Kidney (tissue), 22 donors: ENCODE measurements around the gene AJUBA. TPM values are rescaled to one million over a fixed set of nuclear protein-coding genes. Genes with fewer than 3 reads are reported as not detected.

ENCODE experiments used
- DNase-seq, 5 donors: peaks; one replicate each; pipeline ENCODE4 v3.0.0-alpha.2; 2013 to 2020
- FAIRE-seq: peaks from 2 replicates; lab custom pipeline; 2012; peaks lifted over from hg19 to GRCh38; lab: Jason Lieb, UNC
- H3K27ac ChIP-seq, 2 donors: one replicate each; pipeline ENCODE4 v1.7.0; 2013; ENCODE audit warnings: low read depth in 2 of 2, low read length in 2 of 2, inconsistent platforms in 1 of 2
- H3K27me3 ChIP-seq: one replicate; pipeline ENCODE4 v1.7.1; 2013; ENCODE audit warnings: low read length, inconsistent platforms; ENCODE audit not compliant: control insufficient read depth, insufficient read depth
- H3K36me3 ChIP-seq, 3 donors: one replicate each; pipeline versions ENCODE4 v1.7.0 to v1.7.1; 2013; ENCODE audit warnings: low read length in 3 of 3, control low read depth in 1 of 3, inconsistent platforms in 1 of 3; ENCODE audit not compliant: insufficient read depth in 3 of 3, control insufficient read depth in 2 of 3
- H3K4me1 ChIP-seq, 3 donors: one replicate each; pipeline versions ENCODE4 v1.7.0 to v1.7.1; 2013; ENCODE audit warnings: low read length in 3 of 3, inconsistent platforms in 1 of 3, low read depth in 1 of 3; ENCODE audit not compliant: control insufficient read depth in 2 of 3, insufficient read depth in 2 of 3
- H3K4me3 ChIP-seq, 3 donors: one replicate each; pipeline versions ENCODE4 v1.7.0 to v1.8.1; 2013; ENCODE audit warnings: low read length in 3 of 3, control low read depth in 1 of 3, inconsistent platforms in 1 of 3
- H3K9ac ChIP-seq, 3 donors: one replicate each; pipeline versions ENCODE4 v1.7.0 to v1.7.1; 2013; ENCODE audit warnings: low read length in 3 of 3, control low read depth in 1 of 3, inconsistent platforms in 1 of 3
- H3K9me3 ChIP-seq, 3 donors: one replicate each; pipeline versions ENCODE4 v1.7.0 to v1.7.1; 2013; ENCODE audit warnings: low read length in 3 of 3, control low read depth in 1 of 3, inconsistent platforms in 1 of 3; ENCODE audit not compliant: control insufficient read depth in 2 of 3, insufficient read depth in 1 of 3
- intact Hi-C: fragments of 100-400 bp; cut with DNase I; formaldehyde crosslinking; loops from one replicate; pipeline ENCODE4 v1.11.1; 2022
- long read RNA-seq, 10 donors: library from polyadenylated mRNA in 1 of 10; unstranded in 1 of 10; transcript quantifications; one replicate each; pipeline ENCODE4 v2.0.0 and lab custom pipeline, GENCODE V29; 2021 to 2026
- polyA plus RNA-seq: library from polyadenylated mRNA; stranded (reverse); fragments of 350-450 nt; fragmentation: Illumina TruSeq; extraction: RNeasy Lipid Tissue Mini Kit (QIAGEN cat#74804); gene quantifications from one replicate; pipeline ENCODE4 v1.2.3, GENCODE V29; 2014; ENCODE audit warnings: low read depth, low replicate concordance; ENCODE audit not compliant: insufficient read depth
- total RNA-seq: library from RNA; stranded (reverse); fragmentation: NEBNext Ultra II Directional; extraction: Animal tissue kit (Norgen Biotek cat#: 25700); gene quantifications from one replicate; pipeline ENCODE4 v1.2.1, GENCODE V29; 2021
- TF ChIP-seq, protein P1 (sequence below): IDR thresholded peaks from 3 replicates; pipeline ENCODE4 v1.5.1; 2012; ENCODE audit warnings: mild to moderate bottlenecking, moderate library complexity, borderline replicate concordance; ENCODE audit not compliant: insufficient read depth; ENCODE audit errors: extremely low read depth
- donor health status: control.
- donor health status: control.
- donor health status: control.
- donor health status: control.
- donor health status: control.
- donor health status: DM: yes; HTN: yes; CAD: no.
- donor health status: Normal renal cell carcinoma (clear cell type).

AJUBA gene
- total RNA-seq (28.5 TPM), polyA plus RNA-seq (14.6 TPM)
- long read RNA-seq, donor 1, full-length matches to known transcripts, result 17 of 17 reads
- long read RNA-seq, donor 1, partial matches to known transcripts, result 0 of 17 reads
- long read RNA-seq, donor 1, other reads (novel, unspliced or antisense), result 0 of 17 reads
- long read RNA-seq, donor 2, full-length matches to known transcripts, result 9 of 15 reads
- long read RNA-seq, donor 2, partial matches to known transcripts, result 6 of 15 reads
- long read RNA-seq, donor 2, other reads (novel, unspliced or antisense), result 0 of 15 reads
- long read RNA-seq, donor 3, full-length matches to known transcripts, result 17 of 17 reads
- long read RNA-seq, donor 3, partial matches to known transcripts, result 0 of 17 reads
- long read RNA-seq, donor 3, other reads (novel, unspliced or antisense), result 0 of 17 reads
- long read RNA-seq, donor 4, full-length matches to known transcripts, result 23 of 23 reads
- long read RNA-seq, donor 4, partial matches to known transcripts, result 0 of 23 reads
- long read RNA-seq, donor 4, other reads (novel, unspliced or antisense), result 0 of 23 reads
- long read RNA-seq, donor 5, result 0 reads
- long read RNA-seq, donor 6, partial matches to known transcripts, result 0 of 3 reads
- long read RNA-seq, donor 6, other reads (novel, unspliced or antisense), result 0 of 3 reads
- long read RNA-seq, donor 7, full-length matches to known transcripts, result 21 of 24 reads
- long read RNA-seq, donor 7, partial matches to known transcripts, result 0 of 24 reads
- long read RNA-seq, donor 7, other reads (novel, unspliced or antisense), result 3 of 24 reads
- long read RNA-seq, donor 8, full-length matches to known transcripts, result 25 of 25 reads
- long read RNA-seq, donor 8, partial matches to known transcripts, result 0 of 25 reads
- long read RNA-seq, donor 8, other reads (novel, unspliced or antisense), result 0 of 25 reads
- long read RNA-seq, donor 9, full-length matches to known transcripts, result 6 of 6 reads
- long read RNA-seq, donor 9, partial matches to known transcripts, result 0 of 6 reads
- long read RNA-seq, donor 9, other reads (novel, unspliced or antisense), result 0 of 6 reads
- long read RNA-seq, donor 10, full-length matches to known transcripts, result 13 of 13 reads
- long read RNA-seq, donor 10, partial matches to known transcripts, result 0 of 13 reads
- long read RNA-seq, donor 10, other reads (novel, unspliced or antisense), result 0 of 13 reads

GRCh38 chr14:22982477-22983245, at the start of gene AJUBA:
AJUBA (minus strand) TSS chr14:22982551; CDS start chr14:22982266, 285 bp downstream.
- Histone ChIP-seq H3K36me3 (peaks cover 0 to 6% (median 4%) of the 10 kb centered on the region in 3 donors), H3K27ac (peak within 1 kb of the TSS; percentile 83 to 91), H3K4me3 (peak within 1 kb of the TSS; percentile 81 to 90 (median 83)), H3K9me3 (no peaks in the 10 kb centered on the region), H3K27me3 (no peaks in the 10 kb centered on the region), H3K9ac (peak within 1 kb of the TSS; percentile 69 to 78 (median 75)), H3K4me1 (peaks cover 8 to 22% (median 20%) of the 10 kb centered on the region in 3 donors)
- TF ChIP-seq, protein P1, sequence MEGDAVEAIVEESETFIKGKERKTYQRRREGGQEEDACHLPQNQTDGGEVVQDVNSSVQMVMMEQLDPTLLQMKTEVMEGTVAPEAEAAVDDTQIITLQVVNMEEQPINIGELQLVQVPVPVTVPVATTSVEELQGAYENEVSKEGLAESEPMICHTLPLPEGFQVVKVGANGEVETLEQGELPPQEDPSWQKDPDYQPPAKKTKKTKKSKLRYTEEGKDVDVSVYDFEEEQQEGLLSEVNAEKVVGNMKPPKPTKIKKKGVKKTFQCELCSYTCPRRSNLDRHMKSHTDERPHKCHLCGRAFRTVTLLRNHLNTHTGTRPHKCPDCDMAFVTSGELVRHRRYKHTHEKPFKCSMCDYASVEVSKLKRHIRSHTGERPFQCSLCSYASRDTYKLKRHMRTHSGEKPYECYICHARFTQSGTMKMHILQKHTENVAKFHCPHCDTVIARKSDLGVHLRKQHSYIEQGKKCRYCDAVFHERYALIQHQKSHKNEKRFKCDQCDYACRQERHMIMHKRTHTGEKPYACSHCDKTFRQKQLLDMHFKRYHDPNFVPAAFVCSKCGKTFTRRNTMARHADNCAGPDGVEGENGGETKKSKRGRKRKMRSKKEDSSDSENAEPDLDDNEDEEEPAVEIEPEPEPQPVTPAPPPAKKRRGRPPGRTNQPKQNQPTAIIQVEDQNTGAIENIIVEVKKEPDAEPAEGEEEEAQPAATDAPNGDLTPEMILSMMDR, result no peak
- intact Hi-C loops, result no loop called here
- no peak for FAIRE-seq
- peak; percentile 93 to 99 (median 96) for DNase-seq

DNA sequence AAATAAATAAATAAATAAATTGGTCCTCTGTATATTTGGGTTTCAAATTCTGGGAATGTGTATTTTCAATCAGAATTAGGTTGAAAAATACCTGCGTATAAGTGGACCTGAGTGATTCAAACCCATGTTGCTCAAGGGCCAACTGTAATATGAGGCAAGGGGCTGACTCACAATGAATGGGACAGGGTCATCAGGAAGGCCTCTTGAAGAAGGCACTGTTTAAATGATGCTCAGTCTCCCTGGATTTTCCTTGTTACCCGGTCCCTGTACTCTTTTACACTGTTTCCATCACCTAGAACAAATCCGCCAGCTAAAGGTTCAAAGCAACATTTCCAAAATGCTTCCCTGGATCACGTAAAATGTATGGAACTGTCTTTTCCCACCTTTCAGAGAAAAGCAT, 48.6 kb upstream of the AJUBA start:
- H3K4me3 ChIP-seq, result no peak overlapping the region
- H3K9me3 ChIP-seq, result no peaks in the 10 kb centered on the region
- no peaks in the 10 kb centered on the region for H3K27me3 ChIP-seq
- intact Hi-C loops, result no loop called here
- peaks cover 0 to 6% (median 6%) of the 10 kb centered on the region in 3 donors for H3K4me1 ChIP-seq
- H3K9ac ChIP-seq, result no peak overlapping the region
- FAIRE-seq, result no peak
- H3K36me3 ChIP-seq, result peaks cover 8 to 23% (median 16%) of the 10 kb centered on the region in 3 donors
- TF ChIP-seq, protein P1, result no peak
- no peak overlapping the region for H3K27ac ChIP-seq
- DNase-seq, result no peak

- DNase-seq (no peak), FAIRE-seq (no peak)
- no peak overlapping the region for H3K27ac ChIP-seq
- peaks cover 8 to 28% (median 24%) of the 10 kb centered on the region in 3 donors for H3K36me3 ChIP-seq
- no peaks in the 10 kb centered on the region for H3K9me3 ChIP-seq
- H3K4me3 ChIP-seq, result no peak overlapping the region
- no peak overlapping the region for H3K9ac ChIP-seq
- TF ChIP-seq, protein P1, result no peak
- H3K4me1 ChIP-seq, result peaks cover 5 to 6% (median 5%) of the 10 kb centered on the region in 3 donors
- no peaks in the 10 kb centered on the region for H3K27me3 ChIP-seq
- intact Hi-C loops, result no loop called here
Measured at GRCh38 chr14:23028799-23029198, 46.4 kb upstream of the AJUBA start.
